Upper lobe of right lung (tissue), 1 donor: ENCODE measurements around the gene APH1B. TPM values are rescaled to one million over a fixed set of nuclear protein-coding genes. Genes with fewer than 3 reads are reported as not detected.

Source experiments
- ATAC-seq: fragments of 200-7000 bp; cut with Tn5 transposase; one replicate; pipeline ENCODE4 v1.9.1; 2020; ENCODE audit warnings: mild to moderate bottlenecking, moderate library complexity
- DNase-seq: peaks from one replicate; pipeline ENCODE4 v3.0.0-alpha.2; 2020
- H3K27ac ChIP-seq: fragments of 200-600 bp; one replicate; pipeline ENCODE4 v1.8.0; 2022
- H3K27me3 ChIP-seq: fragments of 200-600 bp; one replicate; pipeline ENCODE4 v1.8.0; 2022; ENCODE audit warnings: mild to moderate bottlenecking
- H3K36me3 ChIP-seq: fragments of 200-600 bp; one replicate; pipeline ENCODE4 v1.8.0; 2022
- H3K4me1 ChIP-seq: fragments of 200-600 bp; one replicate; pipeline ENCODE4 v1.8.0; 2022
- H3K4me3 ChIP-seq: fragments of 200-600 bp; one replicate; pipeline ENCODE4 v1.8.0; 2022; ENCODE audit warnings: mild to moderate bottlenecking
- H3K9me3 ChIP-seq: fragments of 200-600 bp; one replicate; pipeline ENCODE4 v1.8.0; 2022
- CTCF ChIP-seq: fragments of 200-600 bp; IDR thresholded peaks from one replicate; pipeline ENCODE4 v1.8.0; 2022; ENCODE audit warnings: antibody characterized with exemption
- intact Hi-C: fragments of 100-400 bp; cut with DNase I; formaldehyde crosslinking; loops from one replicate; pipeline ENCODE4 v1.11.0; 2022
- total RNA-seq: library from RNA; stranded (reverse); fragmentation: NEBNext Ultra II Directional; extraction: Animal tissue kit (Norgen Biotek cat#: 25700); gene quantifications from one replicate; pipeline ENCODE4 v1.2.1, GENCODE V29; 2021
- donor health status: DM: no; HTN: yes; CAD: no; lungs with severe emphysema.

Gene APH1B
- total RNA-seq, 1 donor from 2014 or later = 20.0 TPM

- Histone ChIP-seq H3K27me3 (no peaks in the 10 kb centered on the region), H3K4me3 (no peak overlapping the region), H3K9me3 (no peaks in the 10 kb centered on the region), H3K27ac (no peak overlapping the region), H3K4me1 (no peaks in the 10 kb centered on the region), H3K36me3 (peaks cover 20% of the 10 kb centered on the region)
- intact Hi-C loops = no loop called here
- DNase-seq (no peak), ATAC-seq (no peak)
- TF ChIP-seq CTCF = no peak
These were observed 31.1 kb downstream of the APH1B start for GRCh38 chr15:63308491-63308890.

GRCh38 chr15:63308947-63309346 is 31.5 kb downstream of the APH1B start:
- H3K4me3 ChIP-seq = no peak overlapping the region
- peaks cover 20% of the 10 kb centered on the region for H3K36me3 ChIP-seq
- no peaks in the 10 kb centered on the region for H3K27me3 ChIP-seq
- no peak for DNase-seq
- H3K9me3 ChIP-seq = no peaks in the 10 kb centered on the region
- intact Hi-C loops = no loop called here
- no peak for ATAC-seq
- H3K4me1 ChIP-seq = no peaks in the 10 kb centered on the region
- no peak for TF ChIP-seq CTCF
- no peak overlapping the region for H3K27ac ChIP-seq

- no peak for TF ChIP-seq CTCF
- H3K4me3 ChIP-seq = no peak overlapping the region
- H3K9me3 ChIP-seq = no peaks in the 10 kb centered on the region
- peaks cover 9% of the 10 kb centered on the region for H3K36me3 ChIP-seq
- no peak for ATAC-seq
- intact Hi-C loops = no loop called here
- no peaks in the 10 kb centered on the region for H3K4me1 ChIP-seq
- no peak overlapping the region for H3K27ac ChIP-seq
- DNase-seq = no peak
- H3K27me3 ChIP-seq = no peaks in the 10 kb centered on the region
These were observed 33.2 kb downstream of the APH1B start for GRCh38 chr15:63310646-63311045.

- Histone ChIP-seq H3K27me3 (no peaks in the 10 kb centered on the region), H3K4me3 (no peak overlapping the region), H3K27ac (no peak overlapping the region), H3K36me3 (no peaks in the 10 kb centered on the region), H3K4me1 (no peaks in the 10 kb centered on the region), H3K9me3 (no peaks in the 10 kb centered on the region)
- no peak for ATAC-seq
- intact Hi-C loops = no loop called here
- TF ChIP-seq CTCF = no peak
- DNase-seq = no peak
These were observed 34.9 kb downstream of the APH1B start for GRCh38 chr15:63312286-63312685.

GRCh38 chr15:63313825-63314224 is 36.4 kb downstream of the APH1B start:
- intact Hi-C loops = no loop called here
- ATAC-seq (no peak), DNase-seq (no peak)
- H3K9me3 ChIP-seq = no peaks in the 10 kb centered on the region
- no peaks in the 10 kb centered on the region for H3K4me1 ChIP-seq
- TF ChIP-seq CTCF = no peak
- no peak overlapping the region for H3K27ac ChIP-seq
- no peaks in the 10 kb centered on the region for H3K36me3 ChIP-seq
- H3K4me3 ChIP-seq = no peak overlapping the region
- no peaks in the 10 kb centered on the region for H3K27me3 ChIP-seq

- Histone ChIP-seq H3K4me3 (no peak overlapping the region), H3K27ac (no peak overlapping the region), H3K4me1 (no peaks in the 10 kb centered on the region), H3K36me3 (no peaks in the 10 kb centered on the region), H3K9me3 (no peaks in the 10 kb centered on the region), H3K27me3 (no peaks in the 10 kb centered on the region)
- no peak for TF ChIP-seq CTCF
- DNase-seq = no peak
- intact Hi-C loops = no loop called here
- no peak for ATAC-seq
These were observed 37.0 kb downstream of the APH1B start for GRCh38 chr15:63314409-63314808.
